HG03159 (cell line): ENCODE results near the gene CYLD.

Source experiments
- ATAC-seq: cut with Tn5 transposase; IDR thresholded peaks from one replicate; pipeline ENCODE4 v1.9.1; 2021; ENCODE audit warnings: mild to moderate bottlenecking, moderate library complexity; ENCODE audit not compliant: unreplicated experiment

Gene CYLD

GRCh38 chr16:50711040-50711439 is 30.8 kb upstream of the CYLD start:
- no peak for ATAC-seq

- ATAC-seq, result no peak
Observed at GRCh38 chr16:50711862-50712559, 29.9 kb upstream of the CYLD start.

GRCh38 chr16:50712560-50712898 is 29.4 kb upstream of the CYLD start:
- ATAC-seq, result no peak

GRCh38 chr16:50712956-50713355 is 28.9 kb upstream of the CYLD start:
- ATAC-seq, result no peak

- ATAC-seq, result no peak
Observed at GRCh38 chr16:50717091-50717490, 24.8 kb upstream of the CYLD start.

- no peak for ATAC-seq
Observed at GRCh38 chr16:50717494-50717893, 24.4 kb upstream of the CYLD start.

- ATAC-seq, result no peak
Observed at GRCh38 chr16:50718061-50718760, 23.7 kb upstream of the CYLD start.

- ATAC-seq, result no peak
Observed at GRCh38 chr16:50718761-50719400, 23.0 kb upstream of the CYLD start.

GRCh38 chr16:50719401-50720337 is 22.2 kb upstream of the CYLD start:
- ATAC-seq, result no peak

- no peak for ATAC-seq
Observed at GRCh38 chr16:50721549-50722404, 20.1 kb upstream of the CYLD start.

GRCh38 chr16:50722405-50722737 is 19.5 kb upstream of the CYLD start:
- no peak for ATAC-seq

GRCh38 chr16:50722960-50723359 is 18.9 kb upstream of the CYLD start:
- ATAC-seq, result no peak

GRCh38 chr16:50724306-50724705 is 17.6 kb upstream of the CYLD start:
- ATAC-seq, result no peak

- no peak for ATAC-seq
Observed at GRCh38 chr16:50731130-50731988, 10.5 kb upstream of the CYLD start.

GRCh38 chr16:50731989-50732832 is 9.7 kb upstream of the CYLD start:
- no peak for ATAC-seq

- ATAC-seq, result no peak
Observed at GRCh38 chr16:50733468-50733867, 8.4 kb upstream of the CYLD start.

- ATAC-seq, result no peak
Observed at GRCh38 chr16:50735629-50736122, 6.2 kb upstream of the CYLD start.

GRCh38 chr16:50736448-50736847 is 5.4 kb upstream of the CYLD start:
- no peak for ATAC-seq
